BJ (cell line): ENCODE results near the gene ECEL1. TPM values are rescaled to one million over a fixed set of nuclear protein-coding genes. Genes with fewer than 3 reads are reported as not detected.

ENCODE experiments used
- CTCF ChIA-PET: fragments of 350-600 bp; formaldehyde crosslinking; extraction: SDS; loops from one replicate; lab custom pipeline; 2021; ENCODE audit warnings: antibody characterized with exemption, inconsistent platforms; lab: Yijun Ruan, JAX
- POLR2A ChIA-PET: fragments of 300-600 bp; sonication (Branson Sonifier 250); formaldehyde crosslinking; extraction: SDS; loops from one replicate; lab custom pipeline; 2021; ENCODE audit warnings: antibody characterized with exemption; lab: Charles Lee
- DNase-seq: peaks from one replicate; pipeline ENCODE4 v3.0.0-alpha.2; 2011; ENCODE audit warnings: low read depth
- H3K27me3 ChIP-seq: 2 replicates; pipeline ENCODE4 v1.6.0; 2011; ENCODE audit warnings: low read length; ENCODE audit not compliant: control insufficient read depth, insufficient read depth
- H3K36me3 ChIP-seq: 2 replicates; pipeline ENCODE4 v1.5.1; 2011; ENCODE audit warnings: low read length; ENCODE audit not compliant: control insufficient read depth, insufficient read depth
- H3K4me3 ChIP-seq: 2 replicates; pipeline ENCODE4 v1.5.1; 2011; ENCODE audit warnings: low read depth, mild to moderate bottlenecking, control low read depth, low read length
- CTCF ChIP-seq: IDR thresholded peaks from 2 replicates; pipeline ENCODE4 v1.5.1; 2011; ENCODE audit warnings: low read depth, mild to moderate bottlenecking, control low read depth, inconsistent platforms, low read length, moderate library complexity; ENCODE audit not compliant: insufficient read depth
- polyA plus RNA-seq: library from polyadenylated mRNA; depleted of rRNA; stranded (reverse); fragments of >200 nt; gene quantifications from 2 replicates; pipeline ENCODE4 v1.2.3, GENCODE V29; 2011

ECEL1 gene
- polyA plus RNA-seq, 1 experiment, result not detected

DNA sequence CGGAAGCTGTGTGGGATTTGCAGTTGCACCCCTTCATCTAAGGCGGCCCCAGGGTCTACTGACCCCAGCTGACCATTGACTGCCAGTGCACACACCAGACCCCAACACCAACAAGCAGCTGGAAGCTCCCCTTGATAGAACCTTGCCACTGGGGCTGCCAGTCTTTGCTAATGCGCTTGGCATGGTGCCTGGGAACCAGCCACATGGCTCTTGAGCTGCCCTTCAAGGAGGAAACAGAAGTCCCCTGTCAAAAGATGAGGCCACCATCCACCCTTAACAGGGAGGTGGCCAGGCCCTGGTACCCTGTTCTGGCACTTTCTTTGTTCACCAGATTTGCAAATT is 23.1 kb downstream of the ECEL1 start:
- CTCF ChIA-PET, result interaction anchor here (1.1 kb wide), 1 partner anchor 9 kb away, joined by 4 read pairs; no protein-coding TSS in a partner anchor
- no peak for TF ChIP-seq CTCF
- H3K27me3 ChIP-seq, result peaks cover 5% of the 10 kb centered on the region
- no peak for DNase-seq
- no peaks in the 10 kb centered on the region for H3K36me3 ChIP-seq
- H3K4me3 ChIP-seq, result no peak overlapping the region
- POLR2A ChIA-PET, result no interaction called here

DNA sequence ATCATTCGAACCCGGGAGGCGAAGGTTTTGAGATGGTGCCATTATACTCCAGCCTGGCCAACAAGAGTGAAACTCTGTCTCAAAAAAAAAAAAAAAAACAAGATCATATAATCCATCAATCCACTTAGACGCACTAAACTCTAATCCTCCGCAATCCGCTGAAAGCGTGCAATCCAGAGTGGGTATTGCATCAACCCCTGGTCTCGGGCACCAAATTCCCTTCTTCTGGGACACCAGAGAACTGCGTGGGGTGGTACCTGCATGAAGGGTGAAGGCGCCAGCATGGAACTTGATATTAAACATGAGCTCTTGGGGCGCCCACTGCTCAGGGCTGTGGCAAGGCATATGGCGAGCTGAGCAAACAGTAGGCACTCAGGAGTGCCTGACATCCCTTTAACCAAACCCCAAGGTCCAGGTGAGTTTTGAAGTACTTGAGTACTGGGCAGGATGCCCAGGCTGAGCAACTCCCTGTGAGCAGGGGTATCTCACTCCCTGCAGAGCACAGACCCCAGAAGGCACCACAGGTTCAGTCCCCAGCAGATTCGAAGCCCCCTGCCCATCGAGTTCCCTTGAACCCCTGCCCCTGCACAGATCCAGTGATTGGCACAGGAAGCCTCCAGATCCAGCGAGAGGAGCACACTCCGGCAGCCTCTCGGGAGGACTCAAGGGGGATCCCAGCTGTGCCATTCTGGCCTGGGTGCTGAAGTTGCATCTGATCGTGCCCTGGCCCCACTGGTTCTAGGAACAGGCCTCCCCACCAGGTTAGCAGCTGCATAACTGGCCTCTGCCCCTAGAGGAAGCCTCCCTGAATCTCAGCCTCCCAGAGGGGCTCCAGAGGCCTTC is 23.7 kb downstream of the ECEL1 start:
- ChIA-PET CTCF (interaction anchor here (1.1 to 1.6 kb wide), 4 partner anchors 9 to 58 kb away, joined by 3 to 4 read pairs (median 4); no protein-coding TSS in a partner anchor), POLR2A (no interaction called here)
- no peak for DNase-seq
- Histone ChIP-seq H3K36me3 (no peaks in the 10 kb centered on the region), H3K27me3 (peaks cover 5% of the 10 kb centered on the region), H3K4me3 (no peak overlapping the region)
- TF ChIP-seq CTCF, result no peak

DNA sequence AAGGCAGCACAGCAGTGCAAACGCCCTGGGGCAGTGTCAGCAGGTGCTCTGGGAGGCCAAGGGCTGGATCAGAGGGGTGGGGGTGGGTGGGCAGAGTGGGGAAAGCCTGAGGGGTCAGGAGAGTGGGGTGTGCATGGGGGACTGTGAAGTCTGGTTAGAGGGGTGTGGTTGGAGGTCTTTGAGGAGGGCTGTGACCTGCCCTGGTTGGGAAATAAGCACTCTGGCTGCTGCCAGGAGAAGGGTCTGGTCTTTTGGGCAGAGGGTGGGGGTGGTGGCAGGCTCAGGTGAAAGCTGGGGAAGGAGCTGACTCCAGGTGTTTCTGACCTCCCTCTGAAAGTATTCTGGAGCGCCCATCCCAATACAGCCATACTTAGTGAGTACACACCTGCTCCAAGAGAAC is 27.5 kb downstream of the ECEL1 start:
- CTCF ChIA-PET, result interaction anchor here (2.2 kb wide), 1 partner anchor 13 kb away, joined by 5 read pairs; no protein-coding TSS in a partner anchor
- no peaks in the 10 kb centered on the region for H3K36me3 ChIP-seq

GRCh38 chr2:232459419-232460035 is 28.1 kb downstream of the ECEL1 start:
- no peak for TF ChIP-seq CTCF
- ChIA-PET CTCF (interaction anchor here (1.1 kb wide), 1 partner anchor 13 kb away, joined by 4 read pairs; no protein-coding TSS in a partner anchor), POLR2A (no interaction called here)
- Histone ChIP-seq H3K36me3 (no peaks in the 10 kb centered on the region), H3K27me3 (peaks cover 9% of the 10 kb centered on the region), H3K4me3 (no peak overlapping the region)
- DNase-seq, result no peak

More for the DNA sequence above, 27.5 kb downstream of the ECEL1 start:
- Histone ChIP-seq H3K4me3 (no peak overlapping the region), H3K27me3 (peaks cover 9% of the 10 kb centered on the region)
- DNase-seq, result no peak
- POLR2A ChIA-PET, result no interaction called here
- no peak for TF ChIP-seq CTCF

DNA sequence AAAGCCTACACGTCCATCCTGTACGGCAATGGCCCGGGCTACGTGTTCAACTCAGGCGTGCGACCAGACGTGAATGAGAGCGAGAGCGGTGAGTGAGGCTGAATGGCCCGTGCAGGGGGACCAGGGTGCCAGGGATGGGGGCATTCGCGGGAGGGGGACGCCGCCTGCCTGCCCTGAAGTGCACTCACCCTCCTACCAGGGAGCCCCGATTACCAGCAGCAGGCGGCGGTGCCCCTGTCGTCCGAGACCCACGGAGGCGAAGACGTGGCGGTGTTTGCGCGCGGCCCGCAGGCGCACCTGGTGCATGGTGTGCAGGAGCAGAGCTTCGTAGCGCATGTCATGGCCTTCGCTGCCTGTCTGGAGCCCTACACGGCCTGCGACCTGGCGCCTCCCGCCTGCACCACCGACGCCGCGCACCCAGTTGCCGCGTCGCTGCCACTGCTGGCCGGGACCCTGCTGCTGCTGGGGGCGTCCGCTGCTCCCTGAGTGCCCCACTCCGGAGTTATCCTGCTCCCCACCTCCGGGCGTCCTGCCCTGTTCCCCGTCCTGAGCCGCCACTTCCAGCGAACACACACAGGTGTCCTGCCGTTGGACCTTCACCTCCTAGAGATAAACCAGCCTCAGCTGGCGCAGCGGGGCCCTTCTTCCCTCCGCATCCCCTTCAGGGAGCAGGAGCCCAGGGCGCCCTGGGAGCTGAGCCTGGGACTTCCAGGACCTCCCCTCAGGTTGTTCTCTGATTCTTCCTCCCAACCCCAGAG is 28.8 kb downstream of the ECEL1 start:
- H3K36me3 ChIP-seq, result no peaks in the 10 kb centered on the region
- ChIA-PET CTCF (interaction anchor here (1.1 to 1.8 kb wide), 2 partner anchors 12 to 14 kb away, joined by 4 to 6 read pairs; no protein-coding TSS in a partner anchor), POLR2A (no interaction called here)
- TF ChIP-seq CTCF, result no peak
- peaks cover 8% of the 10 kb centered on the region for H3K27me3 ChIP-seq
- DNase-seq, result no peak
- no peak overlapping the region for H3K4me3 ChIP-seq
